K562 (cell line): ENCODE data around the gene CCDC33.

ENCODE experiments used
- MAFF ChIP-seq: IDR thresholded peaks from 2 replicates; pipeline ENCODE4 v1.6.1; 2012; ENCODE audit warnings: low read length, improper control_type of control experiment
- POLR2A ChIP-seq: fragments of 450-650 bp; conservative IDR thresholded peaks from 2 replicates; pipeline ENCODE4 v1.6.1; 2016
- RB1 ChIP-seq: fragments of 450-650 bp; IDR thresholded peaks from 2 replicates; pipeline ENCODE4 v1.6.1; 2017; ENCODE audit warnings: low read depth, mild to moderate bottlenecking
- ZC3H4 ChIP-seq: sonication (generic); formaldehyde crosslinking; IDR thresholded peaks from 2 replicates; pipeline ENCODE4 v1.9.0; 2021; ENCODE audit warnings: missing genetic modification reagents, borderline replicate concordance
- ZNF24 ChIP-seq: fragments of 450-650 bp; IDR thresholded peaks from 2 replicates; pipeline ENCODE4 v1.6.1; 2016
- ZNF274 ChIP-seq: IDR thresholded peaks from 2 replicates; pipeline ENCODE4 v1.6.1; 2011; ENCODE audit warnings: low read depth, mild to moderate bottlenecking, low read length, moderate library complexity, borderline replicate concordance
- ZNF699 ChIP-seq: fragments of 250-450 bp; sonication (Bioruptor Pico); IDR thresholded peaks from 2 replicates; pipeline ENCODE4 v1.8.0; 2021; ENCODE audit warnings: mild to moderate bottlenecking, moderate library complexity; ENCODE audit not compliant: insufficient replicate concordance
- TF ChIP-seq, protein P1 (sequence below), 2 experiments: fragments of 450-650 bp in 1 of 2; sonication (generic) in 1 of 2; formaldehyde crosslinking; conservative IDR thresholded peaks; 2 replicates each; pipeline versions ENCODE4 v1.4.0 to v1.8.1; 2020 to 2022; ENCODE audit warnings: mild to moderate bottlenecking in 1 of 2, missing genetic modification reagents in 1 of 2

DNA sequence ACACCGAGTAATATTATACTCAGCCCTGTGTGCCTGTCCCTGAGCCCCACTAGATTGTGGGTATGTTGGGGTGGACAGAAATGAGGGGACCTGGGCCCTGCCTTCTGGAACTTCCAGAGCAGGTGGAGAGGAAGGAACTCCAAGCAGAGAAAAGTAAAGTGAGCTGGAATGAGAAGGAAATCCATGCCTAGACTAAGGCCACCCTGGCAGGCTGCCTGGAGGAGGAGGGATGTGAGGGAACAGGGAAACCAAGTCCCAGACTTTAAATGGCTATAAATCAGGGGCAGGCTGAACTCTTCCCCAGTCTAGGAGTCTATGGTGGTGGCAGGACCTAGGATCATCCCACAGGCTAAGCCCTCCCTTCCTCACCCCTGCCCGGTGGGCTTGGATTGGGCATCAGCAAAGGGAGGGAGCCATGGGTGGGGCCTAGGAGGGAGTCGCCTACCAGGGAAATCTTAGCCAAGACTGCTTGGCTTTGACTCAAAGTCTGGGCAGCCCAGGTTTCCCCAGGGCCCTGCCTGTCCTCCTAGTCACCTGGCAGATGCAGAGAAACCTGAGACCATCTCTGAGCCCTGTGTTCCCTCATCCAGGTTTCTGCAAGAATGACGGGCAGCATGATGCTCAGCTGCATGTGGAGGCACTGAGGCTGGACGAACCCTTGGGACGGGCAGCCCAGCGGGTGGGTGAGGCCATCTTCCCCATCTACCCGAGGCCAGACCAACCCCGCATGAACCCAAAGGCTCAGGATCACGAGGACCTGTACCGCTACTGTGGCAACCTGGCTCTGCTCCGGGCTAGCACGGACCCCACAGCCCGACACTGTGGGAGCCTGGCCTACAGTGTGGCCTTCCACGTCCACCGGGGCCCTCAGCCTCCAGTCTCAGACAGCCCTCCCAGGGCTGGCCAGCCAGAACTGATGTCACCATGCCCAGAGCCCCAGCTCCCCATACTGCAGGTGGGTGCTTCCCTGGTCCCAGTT, 17.9 kb upstream of the CCDC33 start:
- TF ChIP-seq, protein P1, sequence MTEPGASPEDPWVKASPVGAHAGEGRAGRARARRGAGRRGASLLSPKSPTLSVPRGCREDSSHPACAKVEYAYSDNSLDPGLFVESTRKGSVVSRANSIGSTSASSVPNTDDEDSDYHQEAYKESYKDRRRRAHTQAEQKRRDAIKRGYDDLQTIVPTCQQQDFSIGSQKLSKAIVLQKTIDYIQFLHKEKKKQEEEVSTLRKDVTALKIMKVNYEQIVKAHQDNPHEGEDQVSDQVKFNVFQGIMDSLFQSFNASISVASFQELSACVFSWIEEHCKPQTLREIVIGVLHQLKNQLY (CRISPR knock-in tag; conservative IDR thresholded peaks at IDR 0.05): no peak
- TF ChIP-seq ZNF24 (no peak), MAFF (no peak), RB1 (no peak), ZC3H4 (CRISPR knock-in tag) (no peak), ZNF699 (no peak), POLR2A (no peak), ZNF274 (no peak)
